Measurements from ENCODE around the gene DCDC2.

GRCh38 chr6:24214984-24215383, 142.9 kb downstream of the DCDC2 start:
- TF ChIP-seq CTCF (IDR thresholded peaks at IDR 0.05) = no peak
- no peak for TF ChIP-seq EP300 (IDR thresholded peaks at IDR 0.05)
- no peak for TF ChIP-seq POLR2AphosphoS5 (IDR thresholded peaks at IDR 0.05)
- TF ChIP-seq POLR2A (IDR thresholded peaks at IDR 0.05) = no peak

All from sigmoid colon (tissue), 4 donors.